ENCODE measurements around the gene ACSF2. TPM values are rescaled to one million over a fixed set of nuclear protein-coding genes. Genes with fewer than 3 reads are reported as not detected.
A peak's percentile ranks its signal among the peaks of the same experiment; 100 is the strongest.
"Not testable (repeated sequence)": the region's sequence is repeated elsewhere in the genome, so short reads cannot be mapped to it uniquely, and the experiment has no call there.

ACSF2 gene
- total RNA-seq, 1 donor from 2014 or later, result 13.6 TPM

- peak overlapping the region; percentile 92 for H3K4me3 Mint-ChIP-seq
- intact Hi-C loops (cut with micrococcal nuclease), result loop anchor here (1.0 to 5.0 kb wide), 4 partner anchors 23 to 50 kb away; partner anchors contain the start of genes ACSF2, EME1, MRPL27 and XYLT2
- peak; percentile 71 for DNase-seq
- peak overlapping the region; percentile 90 for H3K27ac Mint-ChIP-seq
- no peaks in the 10 kb centered on the region for H3K9me3 Mint-ChIP-seq
- peaks cover 36% of the 10 kb centered on the region for H3K36me3 Mint-ChIP-seq (ENCODE audit: low read depth)
- no peaks in the 10 kb centered on the region for H3K27me3 Mint-ChIP-seq
- peaks cover 31% of the 10 kb centered on the region for H3K4me1 Mint-ChIP-seq
Observed at GRCh38 chr17:50396261-50397110, 29.5 kb upstream of the ACSF2 start.

- peak; percentile 99 for DNase-seq
- intact Hi-C loops (cut with micrococcal nuclease), result loop anchor here (1.0 to 5.0 kb wide), 4 partner anchors 24 to 51 kb away; partner anchors contain the start of genes ACSF2, EME1, MRPL27 and XYLT2
- H3K27ac Mint-ChIP-seq, result peak within 1 kb of the TSS; percentile 90
- peaks cover 28% of the 10 kb centered on the region for H3K4me1 Mint-ChIP-seq
- peaks cover 33% of the 10 kb centered on the region for H3K36me3 Mint-ChIP-seq (ENCODE audit: low read depth)
- no peaks in the 10 kb centered on the region for H3K9me3 Mint-ChIP-seq
- H3K27me3 Mint-ChIP-seq, result no peaks in the 10 kb centered on the region
- H3K4me3 Mint-ChIP-seq, result peak within 1 kb of the TSS; percentile 92
Observed at GRCh38 chr17:50397111-50397918, 28.7 kb upstream of the ACSF2 start, which contains the start of gene LRRC59. Gene LRRC59 (minus strand): TSS chr17:50397523. CDS start chr17:50397317, 206 bp downstream.

GRCh38 chr17:50397919-50398285, 28.1 kb upstream of the ACSF2 start:
- peak overlapping the region; percentile 92 for H3K4me3 Mint-ChIP-seq

GRCh38 chr17:50398672-50399071, 27.3 kb upstream of the ACSF2 start:
- H3K27ac Mint-ChIP-seq, H3K27me3 Mint-ChIP-seq, H3K4me3 Mint-ChIP-seq, DNase-seq, H3K9me3 Mint-ChIP-seq: not testable (repeated sequence)
- intact Hi-C loops (cut with micrococcal nuclease), result loop anchor here (5.0 kb wide), 1 partner anchor 36 kb away; no protein-coding TSS in a partner anchor
- Mint-ChIP-seq H3K36me3 (ENCODE audit: low read depth) (peaks cover 20% of the 10 kb centered on the region), H3K4me1 (peaks cover 24% of the 10 kb centered on the region)

More at GRCh38 chr17:50397919-50398285, 28.1 kb upstream of the ACSF2 start:
- Mint-ChIP-seq H3K27ac (peak overlapping the region; percentile 80), H3K36me3 (ENCODE audit: low read depth) (peaks cover 28% of the 10 kb centered on the region), H3K9me3 (no peaks in the 10 kb centered on the region), H3K27me3 (no peaks in the 10 kb centered on the region), H3K4me1 (peaks cover 28% of the 10 kb centered on the region)
- intact Hi-C loops (cut with micrococcal nuclease), result loop anchor here (1.0 to 5.0 kb wide), 4 partner anchors 25 to 52 kb away; partner anchors contain the start of genes ACSF2, EME1, MRPL27 and XYLT2
- no peak for DNase-seq

- Mint-ChIP-seq H3K36me3 (ENCODE audit: low read depth) (peaks cover 14% of the 10 kb centered on the region), H3K4me1 (peaks cover 19% of the 10 kb centered on the region)
- DNase-seq, H3K9me3 Mint-ChIP-seq, H3K27me3 Mint-ChIP-seq, H3K4me3 Mint-ChIP-seq, H3K27ac Mint-ChIP-seq: not testable (repeated sequence)
- intact Hi-C loops (cut with micrococcal nuclease), result loop anchor here (5.0 kb wide), 1 partner anchor 37 kb away; no protein-coding TSS in a partner anchor
Observed at GRCh38 chr17:50399591-50399990, 26.4 kb upstream of the ACSF2 start.

- intact Hi-C loops (cut with micrococcal nuclease); H3K4me3 Mint-ChIP-seq; H3K4me1 Mint-ChIP-seq; DNase-seq; H3K9me3 Mint-ChIP-seq; H3K36me3 Mint-ChIP-seq (ENCODE audit: low read depth); H3K27ac Mint-ChIP-seq: not testable (repeated sequence)
- H3K27me3 Mint-ChIP-seq, result peaks cover 19% of the 10 kb centered on the region
Observed at GRCh38 chr17:50405351-50405750, 20.7 kb upstream of the ACSF2 start.

GRCh38 chr17:50406578-50406977, 19.4 kb upstream of the ACSF2 start:
- Mint-ChIP-seq H3K4me1 (no peaks in the 10 kb centered on the region), H3K27me3 (peaks cover 20% of the 10 kb centered on the region), H3K4me3 (no peak overlapping the region), H3K27ac (no peak overlapping the region), H3K9me3 (no peaks in the 10 kb centered on the region), H3K36me3 (ENCODE audit: low read depth) (no peaks in the 10 kb centered on the region)
- no peak for DNase-seq
- intact Hi-C loops (cut with micrococcal nuclease), result no loop called here

- no peak overlapping the region for H3K4me3 Mint-ChIP-seq
- H3K27me3 Mint-ChIP-seq, result peaks cover 29% of the 10 kb centered on the region
- no peaks in the 10 kb centered on the region for H3K36me3 Mint-ChIP-seq (ENCODE audit: low read depth)
- no peaks in the 10 kb centered on the region for H3K4me1 Mint-ChIP-seq
- intact Hi-C loops (cut with micrococcal nuclease), result no loop called here
- no peaks in the 10 kb centered on the region for H3K9me3 Mint-ChIP-seq
- DNase-seq, result no peak
- H3K27ac Mint-ChIP-seq, result no peak overlapping the region
Observed at GRCh38 chr17:50407921-50408320, 18.1 kb upstream of the ACSF2 start.

GRCh38 chr17:50412188-50412732, 13.8 kb upstream of the ACSF2 start:
- H3K4me3 Mint-ChIP-seq, result no peak overlapping the region
- peaks cover 36% of the 10 kb centered on the region for H3K27me3 Mint-ChIP-seq
- DNase-seq, result no peak
- no peaks in the 10 kb centered on the region for H3K36me3 Mint-ChIP-seq (ENCODE audit: low read depth)
- H3K9me3 Mint-ChIP-seq, result no peaks in the 10 kb centered on the region
- intact Hi-C loops (cut with micrococcal nuclease), result no loop called here
- no peak overlapping the region for H3K27ac Mint-ChIP-seq
- H3K4me1 Mint-ChIP-seq, result peaks cover 2% of the 10 kb centered on the region

GRCh38 chr17:50414808-50415207, 11.2 kb upstream of the ACSF2 start:
- no peak for DNase-seq
- H3K4me1 Mint-ChIP-seq, result peaks cover 2% of the 10 kb centered on the region
- H3K27me3 Mint-ChIP-seq, result peaks cover 40% of the 10 kb centered on the region
- no peak overlapping the region for H3K27ac Mint-ChIP-seq
- no peak overlapping the region for H3K4me3 Mint-ChIP-seq
- peaks cover 3% of the 10 kb centered on the region for H3K9me3 Mint-ChIP-seq
- intact Hi-C loops (cut with micrococcal nuclease), result no loop called here
- H3K36me3 Mint-ChIP-seq (ENCODE audit: low read depth), result no peaks in the 10 kb centered on the region

GRCh38 chr17:50419577-50419976, 6.4 kb upstream of the ACSF2 start:
- H3K4me1 Mint-ChIP-seq, result peaks cover 16% of the 10 kb centered on the region
- H3K9me3 Mint-ChIP-seq; H3K27ac Mint-ChIP-seq; H3K4me3 Mint-ChIP-seq; H3K36me3 Mint-ChIP-seq (ENCODE audit: low read depth); DNase-seq; intact Hi-C loops (cut with micrococcal nuclease): not testable (repeated sequence)
- H3K27me3 Mint-ChIP-seq, result peaks cover 19% of the 10 kb centered on the region

GRCh38 chr17:50420419-50421112, 5.5 kb upstream of the ACSF2 start:
- H3K4me1 Mint-ChIP-seq, result peaks cover 19% of the 10 kb centered on the region
- H3K4me3 Mint-ChIP-seq, result no peak overlapping the region
- intact Hi-C loops (cut with micrococcal nuclease), result no loop called here
- DNase-seq, result no peak
- peaks cover 16% of the 10 kb centered on the region for H3K27me3 Mint-ChIP-seq
- H3K36me3 Mint-ChIP-seq (ENCODE audit: low read depth), result no peaks in the 10 kb centered on the region
- peaks cover 3% of the 10 kb centered on the region for H3K9me3 Mint-ChIP-seq
- H3K27ac Mint-ChIP-seq, result no peak overlapping the region

Measured in activated CD4-positive, alpha-beta T cell treated with anti-CD3 and anti-CD28 coated beads, Interleukin-2, amount 10 ng/mL, durations not matched to agents 24 days and 14 days (primary cell).